Neural crest cell (in vitro differentiated cells): ENCODE results near the gene AGXT2. TPM values are rescaled to one million over a fixed set of nuclear protein-coding genes. Genes with fewer than 3 reads are reported as not detected.
"Not testable (repeated sequence)": the region's sequence is repeated elsewhere in the genome, so short reads cannot be mapped to it uniquely, and the experiment has no call there.

ENCODE experiments used
- DNase-seq: peaks from one replicate; pipeline ENCODE4 v3.0.0; 2021; ENCODE audit warnings: low read depth, mixed read lengths, low spot score
- H3K27ac Mint-ChIP-seq: one replicate; pipeline ENCODE4 v1.8.0; 2021; ENCODE audit warnings: mild to moderate bottlenecking, mixed read lengths; ENCODE audit not compliant: unreplicated experiment
- H3K27me3 Mint-ChIP-seq: 2 replicates; pipeline ENCODE4 v1.8.0; 2021; ENCODE audit warnings: low read depth, mild to moderate bottlenecking, mixed read lengths
- H3K36me3 Mint-ChIP-seq: 2 replicates; pipeline ENCODE4 v1.8.0; 2021; ENCODE audit warnings: low read depth, mild to moderate bottlenecking, mixed read lengths
- H3K4me1 Mint-ChIP-seq: 2 replicates; pipeline ENCODE4 v1.8.0; 2021; ENCODE audit warnings: mixed read lengths
- H3K4me3 Mint-ChIP-seq: one replicate; pipeline ENCODE4 v1.8.0; 2021; ENCODE audit warnings: mild to moderate bottlenecking, mixed read lengths
- H3K9me3 Mint-ChIP-seq: 2 replicates; pipeline ENCODE4 v1.8.0; 2021; ENCODE audit warnings: mixed read lengths
- total RNA-seq: library from RNA; stranded (reverse); gene quantifications from 2 replicates; pipeline ENCODE4 v1.2.1, GENCODE V29; 2021
- TF ChIP-seq, protein P1 (sequence below): fragments of 200-600 bp; sonication (generic); conservative IDR thresholded peaks from 2 replicates; pipeline ENCODE4 v1.5.0; 2021; ENCODE audit warnings: antibody characterized with exemption, mild to moderate bottlenecking

AGXT2 gene
- total RNA-seq, 1 donor from 2014 or later = not detected

DNA sequence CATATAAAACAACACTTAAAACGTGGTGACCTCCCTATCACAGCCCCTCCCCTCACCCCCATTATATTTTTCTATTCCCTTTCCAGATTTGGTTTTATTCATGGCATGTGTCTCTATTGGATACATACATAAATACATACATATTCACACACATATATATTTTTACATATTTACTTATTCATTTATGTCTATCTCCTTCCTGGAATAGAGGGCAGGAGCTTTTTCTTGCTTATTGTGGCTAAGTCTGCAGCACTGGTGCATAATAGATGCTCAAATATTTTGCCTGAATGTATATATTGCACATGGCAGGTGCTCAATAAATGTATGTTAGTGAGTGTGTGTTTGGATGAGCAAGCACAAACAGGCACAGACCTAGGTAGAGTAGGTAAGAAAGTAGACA is 2.5 kb downstream of the AGXT2 start:
- DNase-seq = no peak
- no peaks in the 10 kb centered on the region for H3K27me3 Mint-ChIP-seq
- TF ChIP-seq, protein P1, sequence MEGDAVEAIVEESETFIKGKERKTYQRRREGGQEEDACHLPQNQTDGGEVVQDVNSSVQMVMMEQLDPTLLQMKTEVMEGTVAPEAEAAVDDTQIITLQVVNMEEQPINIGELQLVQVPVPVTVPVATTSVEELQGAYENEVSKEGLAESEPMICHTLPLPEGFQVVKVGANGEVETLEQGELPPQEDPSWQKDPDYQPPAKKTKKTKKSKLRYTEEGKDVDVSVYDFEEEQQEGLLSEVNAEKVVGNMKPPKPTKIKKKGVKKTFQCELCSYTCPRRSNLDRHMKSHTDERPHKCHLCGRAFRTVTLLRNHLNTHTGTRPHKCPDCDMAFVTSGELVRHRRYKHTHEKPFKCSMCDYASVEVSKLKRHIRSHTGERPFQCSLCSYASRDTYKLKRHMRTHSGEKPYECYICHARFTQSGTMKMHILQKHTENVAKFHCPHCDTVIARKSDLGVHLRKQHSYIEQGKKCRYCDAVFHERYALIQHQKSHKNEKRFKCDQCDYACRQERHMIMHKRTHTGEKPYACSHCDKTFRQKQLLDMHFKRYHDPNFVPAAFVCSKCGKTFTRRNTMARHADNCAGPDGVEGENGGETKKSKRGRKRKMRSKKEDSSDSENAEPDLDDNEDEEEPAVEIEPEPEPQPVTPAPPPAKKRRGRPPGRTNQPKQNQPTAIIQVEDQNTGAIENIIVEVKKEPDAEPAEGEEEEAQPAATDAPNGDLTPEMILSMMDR = no peak
- H3K27ac Mint-ChIP-seq = no peak overlapping the region
- no peaks in the 10 kb centered on the region for H3K9me3 Mint-ChIP-seq
- H3K36me3 Mint-ChIP-seq = no peaks in the 10 kb centered on the region
- H3K4me3 Mint-ChIP-seq = no peak overlapping the region
- no peaks in the 10 kb centered on the region for H3K4me1 Mint-ChIP-seq

DNA sequence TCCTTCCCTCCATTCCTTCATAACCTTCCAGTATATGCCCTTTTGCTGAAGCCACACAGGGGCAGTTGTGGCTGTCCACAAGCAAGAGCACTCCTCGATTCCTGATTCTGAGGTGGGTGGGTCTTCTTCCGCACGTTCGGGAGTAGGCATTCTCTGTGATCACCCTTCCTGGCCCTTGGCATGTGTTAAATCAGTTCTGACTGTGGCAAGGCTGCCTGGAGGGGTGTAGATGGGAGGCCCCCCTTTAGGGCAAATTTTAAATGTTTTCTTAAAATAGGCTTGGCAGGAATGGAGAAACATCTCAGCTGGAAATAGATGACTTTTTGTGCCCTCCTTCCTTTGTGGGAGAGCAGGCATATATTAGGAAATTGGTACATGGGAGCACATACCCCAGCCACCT is 3.1 kb downstream of the AGXT2 start:
- Mint-ChIP-seq H3K27ac (no peak overlapping the region), H3K4me1 (no peaks in the 10 kb centered on the region), H3K4me3 (no peak overlapping the region), H3K27me3 (no peaks in the 10 kb centered on the region), H3K36me3 (no peaks in the 10 kb centered on the region), H3K9me3 (no peaks in the 10 kb centered on the region)
- DNase-seq = no peak
- TF ChIP-seq, protein P1 = no peak

DNA sequence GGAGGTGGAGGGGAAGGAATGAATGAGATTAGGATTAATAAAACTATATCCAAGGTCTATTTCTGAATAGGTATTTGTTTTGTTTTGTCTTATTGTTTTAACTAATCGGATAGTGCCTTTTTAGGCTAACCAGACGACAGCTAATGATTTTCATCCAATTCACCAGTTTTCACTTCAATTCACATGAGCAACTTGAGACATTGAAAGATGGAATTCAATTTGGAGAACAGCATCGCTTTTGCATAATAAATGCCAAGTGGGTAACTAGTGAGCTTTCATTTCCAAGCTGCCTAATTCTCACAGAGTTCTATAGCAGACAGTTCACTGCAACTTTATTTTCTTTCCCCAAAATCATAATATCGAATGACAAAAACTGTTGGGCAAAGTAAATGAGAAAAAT is 5.0 kb downstream of the AGXT2 start:
- Mint-ChIP-seq H3K36me3 (no peaks in the 10 kb centered on the region), H3K4me3 (no peak overlapping the region), H3K27ac (no peak overlapping the region), H3K27me3 (no peaks in the 10 kb centered on the region), H3K9me3 (no peaks in the 10 kb centered on the region), H3K4me1 (peaks cover 5% of the 10 kb centered on the region)
- TF ChIP-seq, protein P1 = no peak
- DNase-seq = no peak

DNA sequence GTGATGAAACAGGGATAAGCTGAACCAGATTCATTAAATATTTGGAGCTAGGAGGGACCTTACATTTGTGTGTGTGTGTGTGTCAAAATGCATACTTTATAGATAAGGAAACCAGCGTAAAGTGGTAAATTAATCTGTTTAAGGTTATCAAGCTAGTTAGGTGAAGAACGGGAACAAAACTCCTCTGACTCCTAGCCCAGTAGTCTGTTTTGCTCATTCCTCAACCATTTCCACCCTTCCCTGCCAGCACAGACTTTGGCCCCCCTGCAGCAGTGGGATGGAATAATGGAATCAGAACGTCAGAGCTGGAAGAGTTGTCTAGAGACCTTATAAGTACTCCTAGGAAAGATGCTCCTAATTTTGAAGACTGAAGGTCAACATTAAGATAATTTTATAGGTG is 6.5 kb downstream of the AGXT2 start:
- Mint-ChIP-seq H3K27me3 (peaks cover 3% of the 10 kb centered on the region), H3K4me3 (no peak overlapping the region), H3K36me3 (no peaks in the 10 kb centered on the region), H3K27ac (no peak overlapping the region), H3K4me1 (peaks cover 5% of the 10 kb centered on the region), H3K9me3 (no peaks in the 10 kb centered on the region)
- TF ChIP-seq, protein P1 = no peak
- DNase-seq = no peak

DNA sequence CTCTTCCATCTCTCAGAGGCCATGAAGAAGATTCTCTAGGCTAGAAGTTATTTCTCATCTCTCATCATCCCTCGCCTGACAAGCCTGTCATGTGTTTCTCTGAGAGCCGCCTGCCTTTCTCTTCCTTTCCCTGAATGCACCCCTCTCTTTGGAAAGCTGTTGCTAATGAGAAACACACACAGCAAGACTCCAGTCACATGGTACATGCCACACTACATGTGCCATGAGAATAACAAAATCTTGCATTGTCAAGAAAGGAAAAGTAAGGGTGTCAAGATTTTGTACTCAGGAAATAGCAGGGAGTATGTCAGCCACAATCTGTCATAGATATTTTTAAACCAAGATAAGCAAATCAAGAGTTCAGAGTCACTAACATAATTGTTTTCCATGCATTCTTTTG is 8.9 kb downstream of the AGXT2 start:
- H3K27ac Mint-ChIP-seq = no peak overlapping the region
- no peak overlapping the region for H3K4me3 Mint-ChIP-seq
- peaks cover 3% of the 10 kb centered on the region for H3K27me3 Mint-ChIP-seq
- H3K4me1 Mint-ChIP-seq = peaks cover 5% of the 10 kb centered on the region
- DNase-seq = no peak
- H3K36me3 Mint-ChIP-seq = no peaks in the 10 kb centered on the region
- TF ChIP-seq, protein P1 = no peak
- H3K9me3 Mint-ChIP-seq = no peaks in the 10 kb centered on the region

DNA sequence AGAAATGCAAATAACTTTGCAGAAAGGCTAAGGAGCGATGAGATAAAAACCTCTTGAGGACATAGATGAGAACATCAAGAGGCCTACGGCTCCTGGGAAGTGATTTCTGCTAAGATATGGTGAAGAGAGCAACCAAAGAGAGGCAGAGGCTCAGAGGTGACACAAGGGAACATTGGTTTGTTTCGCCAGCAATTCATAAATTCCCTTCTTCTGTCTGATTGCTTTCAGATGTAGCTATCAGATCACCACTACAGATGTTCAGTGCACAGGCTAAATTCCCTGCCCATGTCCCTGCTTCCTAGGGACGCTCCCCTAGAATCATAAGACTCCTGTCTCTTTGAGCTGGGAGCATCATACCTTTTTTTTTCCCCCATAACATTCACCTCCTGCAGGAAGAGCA is 11.2 kb downstream of the AGXT2 start:
- peaks cover 5% of the 10 kb centered on the region for H3K4me1 Mint-ChIP-seq
- TF ChIP-seq, protein P1 = no peak
- H3K27ac Mint-ChIP-seq = no peak overlapping the region

DNA sequence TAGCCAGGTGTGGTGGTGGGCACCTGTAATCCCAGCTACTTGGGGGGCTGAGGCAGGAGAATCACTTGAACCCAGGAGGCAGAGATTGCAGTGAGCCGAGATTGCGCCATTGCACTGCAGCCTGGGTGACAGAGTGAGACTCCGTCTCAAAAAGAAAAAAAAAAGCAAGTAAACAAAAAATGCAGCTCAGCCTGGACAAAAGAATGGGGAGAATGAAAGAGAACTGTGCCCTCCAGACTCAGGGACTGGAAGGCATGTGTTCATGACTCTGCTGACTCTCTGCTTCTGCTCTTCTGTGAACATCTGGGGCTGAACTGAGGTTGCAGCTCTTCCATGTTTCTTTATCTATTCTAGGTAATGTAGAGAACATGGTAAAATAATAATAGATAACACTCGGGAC is 11.8 kb downstream of the AGXT2 start:
- not testable (repeated sequence) for H3K4me1 Mint-ChIP-seq, H3K36me3 Mint-ChIP-seq, H3K4me3 Mint-ChIP-seq, H3K27me3 Mint-ChIP-seq, DNase-seq, H3K27ac Mint-ChIP-seq, H3K9me3 Mint-ChIP-seq

More for the DNA sequence above, 11.2 kb downstream of the AGXT2 start:
- DNase-seq = no peak
- no peak overlapping the region for H3K4me3 Mint-ChIP-seq
- H3K27me3 Mint-ChIP-seq = peaks cover 3% of the 10 kb centered on the region
- no peaks in the 10 kb centered on the region for H3K9me3 Mint-ChIP-seq
- no peaks in the 10 kb centered on the region for H3K36me3 Mint-ChIP-seq
